GM21786 (cell line): Measurements from ENCODE around the gene EHMT1.
A peak's percentile ranks its signal among the peaks of the same experiment; 100 is the strongest.
"Not testable (repeated sequence)": the region's sequence is repeated elsewhere in the genome, so short reads cannot be mapped to it uniquely, and the experiment has no call there.

Experiments used
- ATAC-seq: cut with Tn5 transposase; IDR thresholded peaks from one replicate; pipeline ENCODE4 v1.9.1; 2021; ENCODE audit not compliant: unreplicated experiment

EHMT1 gene

DNA sequence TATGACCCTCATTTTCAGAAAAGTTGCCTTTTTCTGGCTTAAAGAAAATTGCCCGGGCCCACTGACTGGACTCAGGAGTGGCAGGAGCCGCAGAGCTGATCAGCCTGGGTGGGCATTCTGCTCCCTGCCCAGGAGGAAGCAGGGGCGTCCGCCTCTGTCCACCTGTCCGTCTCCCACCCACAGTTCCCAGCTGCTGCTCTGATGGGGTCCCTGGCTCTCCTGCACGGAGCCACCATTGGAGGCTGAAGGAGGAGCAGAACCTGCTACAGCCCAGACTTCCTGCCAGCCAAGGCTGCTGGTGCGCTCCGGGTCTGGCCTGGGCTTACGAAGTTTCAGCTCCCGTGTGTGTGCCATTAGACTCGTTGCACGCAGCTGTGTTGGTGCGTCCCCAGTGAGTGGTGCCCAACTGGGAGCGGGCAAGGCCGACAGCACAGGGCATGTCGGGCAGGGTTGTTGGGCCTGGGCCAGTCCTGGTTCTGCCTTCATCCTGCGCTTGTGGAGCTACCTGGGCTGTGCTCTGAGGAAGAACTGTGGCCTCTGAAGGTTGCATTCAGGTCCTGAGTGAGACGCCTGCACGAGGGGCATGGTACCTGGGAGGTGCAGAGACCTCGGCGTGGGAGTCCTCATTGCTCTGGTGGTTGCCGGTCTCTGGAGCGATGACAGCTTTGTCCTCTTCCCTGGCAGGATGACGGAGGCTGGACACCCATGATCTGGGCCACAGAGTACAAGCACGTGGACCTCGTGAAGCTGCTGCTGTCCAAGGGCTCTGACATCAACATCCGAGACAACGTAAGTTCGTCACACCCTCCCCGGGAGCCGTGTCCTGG, 181.6 kb downstream of the EHMT1 start:
- no peak for ATAC-seq

GRCh38 chr9:137801023-137801319, 182.2 kb downstream of the EHMT1 start:
- no peak for ATAC-seq

- ATAC-seq = no peak
Measured at GRCh38 chr9:137802021-137802420, 183.2 kb downstream of the EHMT1 start.

- no peak for ATAC-seq
Measured at GRCh38 chr9:137802521-137803243, 183.9 kb downstream of the EHMT1 start.

- ATAC-seq = no peak
Measured at GRCh38 chr9:137804908-137805630, 186.3 kb downstream of the EHMT1 start.

GRCh38 chr9:137807721-137808703, 189.2 kb downstream of the EHMT1 start:
- ATAC-seq = no peak

- ATAC-seq = no peak
Measured at GRCh38 chr9:137809040-137809576, 190.3 kb downstream of the EHMT1 start.

DNA sequence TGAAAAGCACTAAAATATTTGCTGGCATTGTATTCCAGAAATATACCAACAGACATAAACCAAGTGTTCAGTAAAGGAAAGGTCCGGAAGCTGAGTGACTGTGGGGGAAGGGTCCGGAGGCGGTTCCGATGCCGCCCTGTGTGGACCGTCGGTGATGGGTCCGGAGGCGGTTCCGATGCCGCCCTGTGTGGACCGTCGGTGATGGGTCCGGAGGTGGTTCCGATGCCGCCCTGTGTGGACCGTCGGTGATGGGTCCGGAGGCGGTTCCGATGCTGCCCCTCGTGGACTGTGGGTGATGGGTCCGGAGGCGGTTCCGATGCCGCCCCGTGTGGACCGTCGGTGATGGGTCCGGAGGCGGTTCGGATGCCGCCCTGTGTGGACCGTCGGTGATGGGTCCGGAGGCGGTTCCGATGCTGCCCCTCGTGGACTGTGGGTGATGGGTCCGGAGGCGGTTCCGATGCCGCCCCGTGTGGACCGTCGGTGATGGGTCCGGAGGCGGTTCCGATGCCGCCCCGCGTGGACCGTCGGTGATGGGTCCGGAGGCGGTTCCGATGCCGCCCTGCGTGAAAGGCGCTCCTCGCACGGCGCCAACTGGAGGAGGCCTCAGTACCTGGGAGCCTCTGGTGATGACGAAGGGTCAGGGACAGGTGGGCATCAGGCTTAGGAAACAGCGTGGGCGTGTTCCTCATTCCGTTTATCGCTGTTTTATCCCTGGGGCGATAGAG, 191.1 kb downstream of the EHMT1 start:
- ATAC-seq = not testable (repeated sequence)

GRCh38 chr9:137811283-137811870, 192.6 kb downstream of the EHMT1 start:
- ATAC-seq = no peak

- no peak for ATAC-seq
Measured at GRCh38 chr9:137812356-137813023, 193.7 kb downstream of the EHMT1 start.

- ATAC-seq = no peak
Measured at GRCh38 chr9:137813167-137813566, 194.4 kb downstream of the EHMT1 start.

DNA sequence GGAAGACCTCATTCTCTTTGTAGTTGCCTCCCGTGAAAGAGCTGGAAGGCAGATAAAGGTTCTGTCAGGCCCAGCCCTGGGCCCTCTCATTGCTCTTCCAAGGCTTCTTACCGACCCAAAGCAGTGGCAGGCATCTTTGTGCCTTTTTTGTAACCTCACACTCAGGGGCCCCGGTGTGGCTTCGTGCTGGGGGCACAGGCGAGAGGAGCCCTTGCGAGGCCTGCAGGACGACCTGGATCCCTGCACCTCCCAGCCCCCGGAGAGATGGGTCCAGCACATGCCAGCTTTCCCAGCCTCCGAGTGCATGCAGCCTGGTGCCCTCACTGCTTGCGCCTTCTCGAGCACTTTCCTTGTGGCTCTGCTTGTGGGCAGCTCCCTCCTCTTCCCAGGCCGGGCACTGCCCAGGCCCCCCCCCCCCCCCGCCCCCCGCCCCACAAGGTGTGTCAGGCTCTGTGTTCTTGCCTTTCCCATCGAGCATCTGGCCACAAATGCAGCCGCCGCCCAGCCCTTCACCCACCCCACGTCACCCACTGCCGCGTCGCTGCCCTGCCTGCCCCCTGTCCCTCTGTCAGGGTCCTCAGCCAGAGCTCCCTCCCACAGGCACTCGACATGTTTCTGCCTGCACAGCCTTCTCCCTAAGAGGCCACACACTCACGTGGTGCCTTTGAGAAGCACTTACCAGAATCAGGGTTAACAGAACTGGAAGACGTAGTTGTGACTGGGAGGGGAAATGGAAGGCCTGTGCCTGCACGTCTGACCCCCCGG, 195.0 kb downstream of the EHMT1 start:
- ATAC-seq = no peak

GRCh38 chr9:137814436-137814835, 195.6 kb downstream of the EHMT1 start:
- ATAC-seq = no peak

DNA sequence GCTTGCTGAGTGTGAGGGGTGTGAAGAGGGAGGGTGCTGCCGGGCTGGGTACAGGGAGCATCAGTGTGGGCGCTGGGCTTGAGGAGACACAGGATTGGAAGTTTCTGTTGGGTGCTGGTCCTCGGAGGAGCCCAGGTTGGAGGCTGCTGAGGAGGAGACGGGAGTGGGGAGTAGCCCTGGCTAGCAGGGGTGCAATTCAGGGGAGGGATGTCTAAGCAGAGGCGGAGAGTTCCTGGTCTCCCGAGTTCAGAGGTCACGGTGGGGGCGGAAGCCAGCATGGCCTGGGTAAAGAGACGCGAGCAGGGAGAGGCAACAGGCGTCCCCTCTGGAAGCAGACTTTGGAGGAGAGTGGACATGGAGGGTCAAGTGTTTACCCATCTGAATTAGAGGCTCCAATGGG, 196.0 kb downstream of the EHMT1 start:
- ATAC-seq = no peak

DNA sequence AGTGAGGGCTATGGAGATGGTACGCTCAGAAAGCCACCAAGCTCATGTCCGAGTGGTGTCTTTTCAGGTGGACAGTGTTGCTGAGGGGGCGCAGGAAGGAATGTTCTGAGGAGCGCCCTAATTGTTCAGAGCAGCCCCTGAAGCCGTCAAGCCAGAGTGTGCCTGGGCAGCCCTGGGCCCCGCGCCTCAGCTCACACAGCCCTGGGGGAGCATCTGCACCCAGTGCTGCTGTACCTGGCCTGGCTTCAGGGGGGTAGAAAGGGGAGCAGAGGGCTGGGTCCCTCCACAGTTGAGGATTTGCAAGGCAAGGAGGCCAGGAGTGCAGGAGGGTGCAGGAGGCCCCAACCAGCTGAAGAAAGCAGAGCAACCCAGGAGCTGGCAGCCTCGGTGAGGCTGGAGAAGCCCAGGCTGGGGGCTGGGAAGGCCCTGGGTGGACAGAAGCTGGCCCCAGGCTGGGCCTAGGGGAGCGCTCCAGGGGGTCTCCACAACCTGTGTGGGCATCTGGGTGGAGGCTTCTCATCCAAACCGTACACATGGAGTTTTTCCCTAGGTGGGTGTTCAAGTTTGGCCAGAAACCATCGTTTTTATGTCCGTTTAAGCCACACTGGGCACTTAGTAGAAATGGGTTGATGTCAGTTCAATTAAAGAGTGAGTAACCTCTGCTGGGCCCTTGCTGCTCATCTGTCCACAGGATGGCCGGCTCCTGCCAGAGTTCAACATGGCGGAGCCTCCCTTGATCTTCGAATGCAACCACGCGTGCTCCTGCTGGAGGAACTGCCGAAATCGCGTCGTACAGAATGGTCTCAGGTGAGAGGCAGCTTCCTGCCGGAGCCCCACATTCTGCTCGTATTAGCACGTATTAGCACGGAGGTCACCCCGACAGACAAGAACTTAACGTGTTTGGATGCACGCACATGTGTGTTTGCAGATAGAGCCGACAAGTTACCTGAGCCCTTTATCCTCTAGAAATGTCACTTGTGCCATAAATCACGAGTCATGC, 196.8 kb downstream of the EHMT1 start:
- ATAC-seq = no peak

DNA sequence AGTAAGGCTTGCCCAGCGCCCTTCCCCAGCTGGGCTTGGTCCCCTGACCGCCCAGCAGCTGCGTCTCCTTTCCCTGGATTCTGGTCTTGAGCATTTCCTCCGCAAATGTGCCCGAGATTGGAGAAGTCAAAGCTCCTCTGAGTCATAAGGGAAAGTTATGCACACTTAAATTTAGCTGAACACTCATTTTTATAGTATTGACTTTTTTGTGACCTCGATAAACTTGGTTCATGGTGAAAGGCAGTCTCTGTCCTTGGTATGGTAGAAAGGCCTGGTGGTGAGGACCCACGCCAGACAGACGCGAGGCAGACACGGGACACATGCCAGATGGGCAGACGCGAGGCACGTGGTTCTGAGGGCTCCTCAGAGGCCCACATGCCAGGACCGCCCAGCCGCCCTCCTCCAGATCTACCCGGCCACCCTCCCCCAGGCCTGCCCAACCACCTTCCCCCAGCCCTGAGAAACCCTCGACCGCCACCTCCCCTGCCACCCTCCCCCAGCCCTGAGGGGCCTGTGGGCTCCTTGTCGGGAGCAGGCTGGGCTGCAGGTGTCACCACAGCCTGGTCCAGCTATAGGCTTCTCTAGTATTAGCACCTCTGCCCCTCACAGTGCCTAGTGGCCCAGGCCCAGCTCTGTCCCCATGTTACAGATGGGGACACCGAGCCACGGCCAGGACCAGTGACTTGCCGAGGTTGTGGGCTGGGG, 197.9 kb downstream of the EHMT1 start:
- peak; percentile 52 for ATAC-seq
